ENCODE data around the gene PAQR6. TPM values are rescaled to one million over a fixed set of nuclear protein-coding genes. Genes with fewer than 3 reads are reported as not detected.

The PAQR6 gene
- total RNA-seq, 4 donors from 2014 or later, result 4.5 to 18.5 (median 7.2) TPM

DNA sequence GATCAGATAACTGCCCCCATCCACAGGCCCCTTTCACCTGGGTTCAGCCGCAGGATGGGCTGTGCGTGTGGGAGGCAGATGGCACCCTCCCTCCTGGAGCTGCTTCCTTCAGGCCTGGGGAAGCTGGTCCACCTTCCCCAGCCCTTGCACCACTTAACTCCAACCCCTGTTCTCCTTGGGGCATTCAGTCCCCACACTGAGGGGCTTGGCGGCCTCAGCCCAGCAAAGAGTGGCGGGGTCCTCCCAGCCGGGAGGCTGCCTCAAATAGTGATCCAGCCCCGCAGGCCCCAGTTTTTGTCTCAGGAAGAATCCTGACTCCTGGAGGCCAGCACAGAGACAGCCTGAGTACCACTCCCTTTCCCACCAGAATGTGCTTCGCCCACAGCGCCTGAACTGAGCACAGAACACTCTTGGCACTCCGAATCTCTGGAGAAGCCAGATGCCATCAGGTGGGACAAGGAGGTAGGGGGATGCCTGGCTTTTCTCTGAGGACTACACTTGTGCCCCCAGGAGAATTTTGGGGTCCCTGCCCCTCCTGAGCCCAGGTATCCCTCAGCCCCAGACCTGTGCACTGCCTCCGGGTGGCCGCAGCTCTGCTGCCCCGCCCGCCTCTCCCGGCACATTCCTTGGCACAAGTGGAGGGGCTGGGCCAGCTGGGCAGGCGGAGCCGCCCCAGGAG, 936 bp downstream of the PAQR6 start:
- peak overlapping the region; percentile 41 for H3K27ac ChIP-seq
- H3K4me1 ChIP-seq, result peaks cover 81% of the 10 kb centered on the region
- peak in 1 of 2 donors; percentile 69 for DNase-seq (ENCODE audit: low spot score in 2 of 2)
- TF ChIP-seq EP300 (IDR thresholded peaks at IDR 0.05), result no peak
- TF ChIP-seq, protein P1, sequence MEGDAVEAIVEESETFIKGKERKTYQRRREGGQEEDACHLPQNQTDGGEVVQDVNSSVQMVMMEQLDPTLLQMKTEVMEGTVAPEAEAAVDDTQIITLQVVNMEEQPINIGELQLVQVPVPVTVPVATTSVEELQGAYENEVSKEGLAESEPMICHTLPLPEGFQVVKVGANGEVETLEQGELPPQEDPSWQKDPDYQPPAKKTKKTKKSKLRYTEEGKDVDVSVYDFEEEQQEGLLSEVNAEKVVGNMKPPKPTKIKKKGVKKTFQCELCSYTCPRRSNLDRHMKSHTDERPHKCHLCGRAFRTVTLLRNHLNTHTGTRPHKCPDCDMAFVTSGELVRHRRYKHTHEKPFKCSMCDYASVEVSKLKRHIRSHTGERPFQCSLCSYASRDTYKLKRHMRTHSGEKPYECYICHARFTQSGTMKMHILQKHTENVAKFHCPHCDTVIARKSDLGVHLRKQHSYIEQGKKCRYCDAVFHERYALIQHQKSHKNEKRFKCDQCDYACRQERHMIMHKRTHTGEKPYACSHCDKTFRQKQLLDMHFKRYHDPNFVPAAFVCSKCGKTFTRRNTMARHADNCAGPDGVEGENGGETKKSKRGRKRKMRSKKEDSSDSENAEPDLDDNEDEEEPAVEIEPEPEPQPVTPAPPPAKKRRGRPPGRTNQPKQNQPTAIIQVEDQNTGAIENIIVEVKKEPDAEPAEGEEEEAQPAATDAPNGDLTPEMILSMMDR (IDR thresholded peaks at IDR 0.05), result no peak
- no peak for TF ChIP-seq POLR2AphosphoS5 (IDR thresholded peaks at IDR 0.05)
- TF ChIP-seq POLR2A (IDR thresholded peaks at IDR 0.05), result no peak
- H3K9me3 ChIP-seq, result no peaks in the 10 kb centered on the region
- WGBS, result 31% methylated on average over 10 of the region's 16 CpGs
- H3K4me3 ChIP-seq, result no peak overlapping the region
- peaks cover 6% of the 10 kb centered on the region for H3K27me3 ChIP-seq
- peaks cover 30% of the 10 kb centered on the region for H3K36me3 ChIP-seq

DNA sequence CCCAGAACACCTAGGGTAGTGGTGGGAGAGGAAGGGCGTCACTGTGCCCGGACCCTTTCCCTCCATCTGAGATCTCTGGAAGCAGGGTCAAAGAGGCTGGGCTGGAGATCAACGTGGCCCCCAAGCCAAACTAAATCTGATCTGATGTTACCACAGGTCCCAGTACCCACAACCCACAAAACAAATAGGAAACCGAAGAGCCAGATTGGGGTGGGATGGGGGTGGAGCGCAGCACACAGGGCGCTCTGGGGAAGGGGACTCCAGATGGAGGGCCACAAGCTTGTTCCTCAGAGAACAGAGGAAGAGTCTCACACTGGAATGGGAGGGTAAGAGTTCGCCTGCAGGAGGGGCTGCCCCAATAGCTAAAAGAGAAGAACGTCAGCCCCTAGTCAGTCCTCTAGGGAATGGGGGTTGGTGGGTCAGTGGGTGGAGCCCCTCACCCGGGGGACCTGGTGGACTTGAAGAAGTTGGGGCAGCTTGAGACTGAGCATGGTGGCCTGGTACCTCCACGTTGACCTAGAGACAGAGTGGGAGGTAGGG, 1.5 kb downstream of the PAQR6 start:
- TF ChIP-seq EP300 (IDR thresholded peaks at IDR 0.05), result no peak
- TF ChIP-seq POLR2AphosphoS5 (IDR thresholded peaks at IDR 0.05), result no peak
- TF ChIP-seq, protein P1 (IDR thresholded peaks at IDR 0.05), result no peak
- no peak for TF ChIP-seq POLR2A (IDR thresholded peaks at IDR 0.05)
- Histone ChIP-seq H3K4me3 (peak overlapping the region; percentile 38), H3K4me1 (peaks cover 81% of the 10 kb centered on the region), H3K36me3 (peaks cover 24% of the 10 kb centered on the region), H3K27ac (peak overlapping the region; percentile 41), H3K9me3 (no peaks in the 10 kb centered on the region), H3K27me3 (peaks cover 6% of the 10 kb centered on the region)
- DNase-seq (ENCODE audit: low spot score in 2 of 2), result no peak
- 73% methylated on average over 9 of the region's 10 CpGs for WGBS

DNA sequence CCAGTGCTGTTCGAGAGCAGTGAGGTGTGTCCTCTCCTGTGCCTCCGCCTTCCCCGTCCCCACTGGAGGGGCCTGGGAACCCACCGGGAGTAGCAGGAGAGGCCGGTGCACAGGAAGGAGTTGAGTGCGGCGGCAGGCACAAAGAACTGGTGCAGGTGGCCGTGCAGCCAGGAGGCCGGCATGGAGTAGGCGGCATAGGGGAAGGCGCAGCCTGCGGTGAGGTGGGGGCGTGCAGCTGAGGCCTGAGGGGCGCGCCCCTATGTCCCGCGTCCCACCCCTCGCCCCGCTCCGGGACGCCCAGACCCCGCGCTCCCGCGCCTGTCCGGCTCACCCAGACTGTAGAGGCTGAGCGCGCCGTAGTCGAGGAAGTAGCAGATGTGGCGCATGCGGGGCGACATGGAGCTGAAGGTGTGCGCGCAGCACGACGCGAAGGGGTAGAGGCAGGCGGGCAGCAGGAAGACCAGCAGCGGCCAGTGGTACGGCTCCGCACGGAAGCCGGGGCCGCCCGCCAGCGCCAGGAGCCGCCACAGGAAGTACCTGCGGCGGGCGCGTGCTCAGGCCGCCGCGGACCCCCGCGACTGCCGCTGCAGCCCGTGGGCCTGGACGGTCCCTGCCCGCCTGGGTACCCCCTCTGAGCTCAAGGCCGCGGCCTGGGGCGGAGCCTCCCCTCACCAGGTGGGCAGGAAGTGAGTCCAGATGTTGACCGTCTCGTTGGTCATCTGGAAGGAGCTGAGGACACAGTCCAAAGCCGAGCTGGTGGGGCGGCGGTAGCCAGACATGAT, 2.2 kb downstream of the PAQR6 start:
- peaks cover 75% of the 10 kb centered on the region for H3K4me1 ChIP-seq
- peak in 1 of 2 donors; percentile 68 for DNase-seq (ENCODE audit: low spot score in 2 of 2)
- H3K27ac ChIP-seq, result no peak overlapping the region
- peak overlapping the region; percentile 38 for H3K4me3 ChIP-seq
- no peak for TF ChIP-seq EP300 (IDR thresholded peaks at IDR 0.05)
- TF ChIP-seq POLR2AphosphoS5 (IDR thresholded peaks at IDR 0.05), result no peak
- TF ChIP-seq POLR2A (IDR thresholded peaks at IDR 0.05), result no peak
- TF ChIP-seq, protein P1 (IDR thresholded peaks at IDR 0.05), result no peak
- H3K9me3 ChIP-seq, result no peaks in the 10 kb centered on the region
- H3K36me3 ChIP-seq, result peaks cover 17% of the 10 kb centered on the region
- WGBS, result 33% methylated on average over 14 of the region's 69 CpGs
- H3K27me3 ChIP-seq, result peaks cover 6% of the 10 kb centered on the region

DNA sequence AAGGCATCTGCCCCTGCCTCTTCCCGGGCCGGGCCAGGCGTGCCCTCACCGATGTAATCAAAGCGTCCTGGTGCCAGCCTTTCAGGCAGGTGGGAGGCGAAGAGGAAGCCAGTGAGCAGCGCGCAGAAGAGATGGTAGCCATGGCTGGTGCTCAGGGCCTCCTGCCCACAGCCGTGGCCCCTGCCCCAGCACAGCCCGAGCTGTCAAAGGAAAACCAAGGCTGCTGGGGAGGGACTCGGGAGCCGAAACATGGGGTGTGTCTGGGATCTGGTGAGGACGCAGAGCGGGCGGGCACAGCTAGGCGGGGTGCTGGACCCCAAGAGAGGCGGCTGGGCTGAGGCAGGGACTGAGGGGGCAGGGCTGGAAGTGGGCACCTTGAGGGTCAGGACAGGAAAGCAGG, 3.1 kb downstream of the PAQR6 start:
- Histone ChIP-seq H3K9me3 (no peaks in the 10 kb centered on the region), H3K27me3 (peaks cover 6% of the 10 kb centered on the region), H3K36me3 (peaks cover 16% of the 10 kb centered on the region), H3K4me1 (peaks cover 65% of the 10 kb centered on the region), H3K4me3 (no peak overlapping the region), H3K27ac (no peak overlapping the region)
- no peak for TF ChIP-seq POLR2AphosphoS5 (IDR thresholded peaks at IDR 0.05)
- TF ChIP-seq EP300 (IDR thresholded peaks at IDR 0.05), result no peak
- no peak for TF ChIP-seq POLR2A (IDR thresholded peaks at IDR 0.05)
- TF ChIP-seq, protein P1 (IDR thresholded peaks at IDR 0.05), result no peak
- 72% methylated on average over 7 of the region's 17 CpGs for WGBS
- DNase-seq (ENCODE audit: low spot score in 2 of 2), result no peak

- Histone ChIP-seq H3K4me3 (no peak overlapping the region), H3K27ac (no peak overlapping the region), H3K27me3 (peaks cover 6% of the 10 kb centered on the region), H3K9me3 (no peaks in the 10 kb centered on the region), H3K4me1 (peaks cover 60% of the 10 kb centered on the region), H3K36me3 (peaks cover 16% of the 10 kb centered on the region)
- DNase-seq (ENCODE audit: low spot score in 2 of 2), result no peak
- 91% methylated on average over 1 of the region's 2 CpGs for WGBS
- TF ChIP-seq POLR2A (IDR thresholded peaks at IDR 0.05), result no peak
- no peak for TF ChIP-seq EP300 (IDR thresholded peaks at IDR 0.05)
- TF ChIP-seq POLR2AphosphoS5 (IDR thresholded peaks at IDR 0.05), result no peak
- TF ChIP-seq, protein P1 (IDR thresholded peaks at IDR 0.05), result no peak
Observed at GRCh38 chr1:156244126-156244525, 3.7 kb downstream of the PAQR6 start.
